ENCODE data around the gene CA7.

Gene CA7

DNA sequence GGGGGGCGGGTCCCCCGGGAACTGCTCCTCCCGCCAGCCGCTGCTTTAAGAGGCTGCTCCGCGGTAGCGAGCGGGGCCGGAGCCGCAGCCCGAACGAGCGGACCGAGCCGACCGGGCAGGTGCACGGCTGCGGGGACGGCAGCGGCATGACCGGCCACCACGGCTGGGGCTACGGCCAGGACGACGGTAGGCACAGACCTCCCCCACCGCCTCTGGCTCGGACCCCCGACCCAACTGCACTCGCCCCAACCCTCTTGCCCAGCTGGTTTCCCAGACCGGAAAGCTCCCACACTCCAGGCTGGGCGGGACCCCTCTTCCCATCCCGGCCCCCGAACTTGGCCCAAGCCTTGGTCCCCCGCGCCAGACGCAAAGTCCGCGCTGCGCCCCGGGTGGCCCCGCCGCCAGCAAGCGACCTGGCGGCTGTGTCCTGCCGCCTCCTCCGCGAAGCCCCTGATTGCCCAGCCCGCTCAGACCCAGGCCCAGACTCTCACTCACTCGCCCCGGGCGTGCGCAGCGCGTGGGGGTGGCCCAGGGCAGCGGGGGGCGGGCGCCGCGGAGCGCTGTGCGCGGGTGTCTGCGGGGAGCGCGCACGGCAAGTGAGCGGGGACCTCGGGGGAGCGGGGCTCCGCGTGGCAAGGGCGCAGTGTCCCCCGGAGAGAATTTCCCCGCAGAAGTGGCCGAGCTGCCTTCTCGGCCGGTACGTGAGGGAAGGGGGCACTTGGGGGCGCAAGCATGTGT lies at the start of gene CA7:
Gene CA7 (plus strand): TSS at position 73 of the 738 bp plus-strand sequence. CDS start 74 bp downstream, at position 147.
- Mint-ChIP-seq H3K27me3 (ENCODE audit: low read depth) (peaks cover 40% of the 10 kb centered on the region), H3K36me3 (ENCODE audit: low read depth) (no peaks in the 10 kb centered on the region), H3K4me1 (ENCODE audit: low read depth) (peaks cover 17% of the 10 kb centered on the region), H3K27ac (no peak within 1 kb of the TSS), H3K9me3 (no peaks in the 10 kb centered on the region), H3K4me3 (peak within 1 kb of the TSS; percentile 72)
- DNase-seq (ENCODE audit: low spot score), result no peak

DNA sequence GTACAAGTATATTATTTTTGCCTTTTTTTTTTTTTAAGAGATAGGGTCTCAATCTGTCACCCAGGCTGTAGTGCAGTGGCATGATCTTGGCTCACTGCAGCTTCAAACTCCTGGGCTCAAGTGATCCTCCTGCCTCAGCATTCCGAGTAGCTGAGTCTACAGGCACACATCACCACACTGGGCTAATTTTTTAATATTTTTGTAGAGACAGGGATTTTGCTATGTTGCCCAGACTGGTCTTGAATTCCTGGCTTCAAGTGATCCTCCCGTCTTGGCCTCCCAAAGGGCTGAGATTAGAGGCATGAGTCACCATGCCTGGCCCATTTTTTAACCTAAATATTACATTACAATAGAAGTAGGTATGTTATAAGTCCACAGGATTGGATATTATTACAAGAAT lies 46.1 kb upstream of the CA7 start:
- Mint-ChIP-seq H3K4me1 (ENCODE audit: low read depth) (no peaks in the 10 kb centered on the region), H3K4me3 (no peak overlapping the region), H3K27ac (no peak overlapping the region), H3K36me3 (ENCODE audit: low read depth) (no peaks in the 10 kb centered on the region), H3K9me3 (no peaks in the 10 kb centered on the region), H3K27me3 (ENCODE audit: low read depth) (no peaks in the 10 kb centered on the region)
- no peak for DNase-seq (ENCODE audit: low spot score)

GRCh38 chr16:66800856-66801255 lies 43.4 kb upstream of the CA7 start:
- DNase-seq (ENCODE audit: low spot score), result no peak
- H3K9me3 Mint-ChIP-seq, result no peaks in the 10 kb centered on the region
- no peaks in the 10 kb centered on the region for H3K4me1 Mint-ChIP-seq (ENCODE audit: low read depth)
- peaks cover 18% of the 10 kb centered on the region for H3K36me3 Mint-ChIP-seq (ENCODE audit: low read depth)
- no peaks in the 10 kb centered on the region for H3K27me3 Mint-ChIP-seq (ENCODE audit: low read depth)
- H3K4me3 Mint-ChIP-seq, result no peak overlapping the region
- H3K27ac Mint-ChIP-seq, result no peak overlapping the region

DNA sequence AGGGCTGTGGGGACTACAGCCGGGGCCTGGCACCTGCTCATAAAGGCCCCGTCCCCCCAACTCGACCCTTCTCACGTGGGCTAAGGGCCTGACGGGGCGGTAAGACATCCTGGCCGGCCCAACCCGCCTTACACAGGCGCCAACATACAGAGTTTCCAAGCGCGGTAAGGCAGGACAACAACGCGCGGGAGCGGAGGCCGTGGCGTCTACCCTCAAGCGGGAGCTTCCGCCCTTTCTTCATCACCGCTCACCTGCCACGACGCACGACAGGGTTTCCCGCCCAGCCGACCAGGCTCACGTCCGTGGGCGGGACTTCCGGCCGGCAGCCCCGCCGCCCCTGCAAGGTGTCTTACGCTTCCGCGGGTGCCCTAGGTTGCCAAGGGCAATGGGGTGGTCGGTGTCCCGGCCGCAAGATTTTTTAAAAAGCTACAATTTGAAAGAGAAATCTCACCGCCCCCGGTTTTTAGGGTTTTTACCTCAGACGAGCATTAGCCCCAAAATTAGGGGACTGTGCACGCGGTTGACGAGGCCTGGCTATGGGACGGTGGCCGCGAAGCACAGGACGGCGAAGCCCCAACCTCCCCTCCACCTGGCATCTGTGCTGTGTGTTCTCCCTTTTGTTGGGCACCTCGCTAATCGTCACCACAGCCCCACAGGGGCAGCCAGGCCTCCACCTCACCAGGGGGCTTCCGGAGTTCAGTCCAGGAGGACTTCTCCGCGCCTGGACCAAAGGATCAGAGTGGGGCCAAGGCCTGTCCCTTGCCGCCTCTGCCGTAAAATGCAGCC lies 42.7 kb upstream of the CA7 start, which contains the start of gene TERB1:
Gene TERB1 (minus strand): TSS at position 265 of the 786 bp plus-strand sequence. CDS start 4,786 bp downstream, outside the sequence.
- no peaks in the 10 kb centered on the region for H3K27me3 Mint-ChIP-seq (ENCODE audit: low read depth)
- no peak within 1 kb of the TSS for H3K27ac Mint-ChIP-seq

DNA sequence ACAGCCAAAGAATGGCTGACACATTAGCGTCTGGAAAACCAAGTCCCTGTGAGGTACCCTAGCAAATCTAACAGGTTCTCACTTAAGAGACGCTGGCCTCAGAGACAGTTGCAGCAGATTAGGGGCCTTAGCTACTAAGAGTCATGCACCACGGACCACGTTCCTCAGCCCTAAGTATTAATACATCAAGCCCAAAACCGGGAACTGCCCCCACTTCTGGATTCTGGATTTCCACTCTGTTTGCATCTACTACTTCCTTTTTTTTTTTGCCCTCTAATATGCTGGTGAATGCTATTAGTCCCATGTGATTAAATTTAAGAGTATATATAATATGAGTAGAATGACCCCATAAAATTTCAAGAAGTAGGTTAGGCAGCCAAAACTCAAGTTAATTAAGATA lies 42.1 kb upstream of the CA7 start:
- no peaks in the 10 kb centered on the region for H3K27me3 Mint-ChIP-seq (ENCODE audit: low read depth)
- H3K4me3 Mint-ChIP-seq, result no peak overlapping the region
- H3K27ac Mint-ChIP-seq, result no peak overlapping the region
- no peak for DNase-seq (ENCODE audit: low spot score)
- H3K4me1 Mint-ChIP-seq (ENCODE audit: low read depth), result no peaks in the 10 kb centered on the region
- H3K36me3 Mint-ChIP-seq (ENCODE audit: low read depth), result peaks cover 25% of the 10 kb centered on the region
- no peaks in the 10 kb centered on the region for H3K9me3 Mint-ChIP-seq

More for the DNA sequence above, 42.7 kb upstream of the CA7 start, which contains the start of gene TERB1:
- no peak for DNase-seq (ENCODE audit: low spot score)
- peaks cover 19% of the 10 kb centered on the region for H3K36me3 Mint-ChIP-seq (ENCODE audit: low read depth)
- no peak within 1 kb of the TSS for H3K4me3 Mint-ChIP-seq
- no peaks in the 10 kb centered on the region for H3K4me1 Mint-ChIP-seq (ENCODE audit: low read depth)
- H3K9me3 Mint-ChIP-seq, result no peaks in the 10 kb centered on the region

DNA sequence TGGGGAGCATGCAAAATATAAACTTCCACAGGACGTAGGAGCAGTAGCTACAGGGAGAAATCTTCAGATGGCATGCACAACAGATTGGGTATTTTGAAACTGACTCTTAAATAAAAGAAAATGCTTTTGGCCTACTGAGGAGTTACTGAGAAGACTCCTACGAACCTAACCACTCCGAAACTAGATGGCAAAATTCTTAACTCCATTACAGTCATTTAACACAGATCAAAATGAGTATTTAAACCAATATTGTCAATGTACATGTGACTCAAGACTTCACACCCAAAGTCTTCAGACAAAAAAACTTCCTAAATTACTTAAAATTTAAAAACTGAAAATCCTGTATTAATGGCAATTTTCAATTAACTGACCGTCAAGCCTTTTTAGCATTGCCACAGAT lies 34.4 kb upstream of the CA7 start:
- Mint-ChIP-seq H3K36me3 (ENCODE audit: low read depth) (peaks cover 58% of the 10 kb centered on the region), H3K9me3 (no peaks in the 10 kb centered on the region), H3K27ac (no peak overlapping the region)

GRCh38 chr16:66810391-66810790 lies 33.8 kb upstream of the CA7 start:
- Mint-ChIP-seq H3K4me3 (no peak overlapping the region), H3K4me1 (ENCODE audit: low read depth) (no peaks in the 10 kb centered on the region), H3K27me3 (ENCODE audit: low read depth) (no peaks in the 10 kb centered on the region), H3K36me3 (ENCODE audit: low read depth) (peaks cover 58% of the 10 kb centered on the region), H3K9me3 (no peaks in the 10 kb centered on the region), H3K27ac (no peak overlapping the region)
- no peak for DNase-seq (ENCODE audit: low spot score)

More for the DNA sequence above, 34.4 kb upstream of the CA7 start:
- Mint-ChIP-seq H3K4me3 (no peak overlapping the region), H3K4me1 (ENCODE audit: low read depth) (no peaks in the 10 kb centered on the region), H3K27me3 (ENCODE audit: low read depth) (no peaks in the 10 kb centered on the region)
- no peak for DNase-seq (ENCODE audit: low spot score)

DNA sequence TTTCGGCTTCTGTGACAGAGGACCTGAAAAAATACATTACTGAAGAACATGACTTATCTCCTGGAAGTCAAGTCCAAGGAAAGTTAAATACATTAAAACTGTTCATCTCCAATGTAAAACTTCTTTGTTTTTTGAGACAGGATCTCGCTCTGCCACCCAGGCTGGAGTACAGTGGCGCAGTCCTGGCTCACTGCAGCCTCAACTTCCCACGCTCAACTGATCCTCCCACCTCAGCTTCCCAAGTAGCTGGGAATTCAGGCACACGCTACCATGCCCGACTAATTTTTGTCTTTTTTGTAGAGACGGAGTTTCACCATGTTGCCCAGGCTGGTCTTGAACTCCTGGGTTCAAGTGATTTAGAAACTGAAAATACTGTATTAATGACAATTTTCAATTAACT lies 33.2 kb upstream of the CA7 start:
- Mint-ChIP-seq H3K4me1 (ENCODE audit: low read depth) (no peaks in the 10 kb centered on the region), H3K27ac (no peak overlapping the region), H3K4me3 (no peak overlapping the region), H3K9me3 (no peaks in the 10 kb centered on the region), H3K36me3 (ENCODE audit: low read depth) (peaks cover 60% of the 10 kb centered on the region), H3K27me3 (ENCODE audit: low read depth) (no peaks in the 10 kb centered on the region)
- no peak for DNase-seq (ENCODE audit: low spot score)

GRCh38 chr16:66814734-66815133 lies 29.5 kb upstream of the CA7 start:
- H3K27ac Mint-ChIP-seq, result no peak overlapping the region
- no peaks in the 10 kb centered on the region for H3K4me1 Mint-ChIP-seq (ENCODE audit: low read depth)
- no peak overlapping the region for H3K4me3 Mint-ChIP-seq
- H3K27me3 Mint-ChIP-seq (ENCODE audit: low read depth), result no peaks in the 10 kb centered on the region
- peaks cover 63% of the 10 kb centered on the region for H3K36me3 Mint-ChIP-seq (ENCODE audit: low read depth)
- no peaks in the 10 kb centered on the region for H3K9me3 Mint-ChIP-seq
- no peak for DNase-seq (ENCODE audit: low spot score)

- Mint-ChIP-seq H3K4me3 (no peak overlapping the region), H3K27me3 (ENCODE audit: low read depth) (no peaks in the 10 kb centered on the region), H3K27ac (no peak overlapping the region), H3K4me1 (ENCODE audit: low read depth) (peaks cover 20% of the 10 kb centered on the region), H3K9me3 (no peaks in the 10 kb centered on the region), H3K36me3 (ENCODE audit: low read depth) (peaks cover 43% of the 10 kb centered on the region)
- no peak for DNase-seq (ENCODE audit: low spot score)
Measured at GRCh38 chr16:66824006-66824405, 20.2 kb upstream of the CA7 start.

- H3K27me3 Mint-ChIP-seq (ENCODE audit: low read depth), result no peaks in the 10 kb centered on the region
- H3K9me3 Mint-ChIP-seq, result no peaks in the 10 kb centered on the region
- peaks cover 27% of the 10 kb centered on the region for H3K4me1 Mint-ChIP-seq (ENCODE audit: low read depth)
- H3K4me3 Mint-ChIP-seq, result peak within 1 kb of the TSS; percentile 81
- peak; percentile 93 for DNase-seq (ENCODE audit: low spot score)
- H3K36me3 Mint-ChIP-seq (ENCODE audit: low read depth), result peaks cover 15% of the 10 kb centered on the region
- peak within 1 kb of the TSS; percentile 79 for H3K27ac Mint-ChIP-seq
Measured at GRCh38 chr16:66830422-66831404, 13.5 kb upstream of the CA7 start, which contains the start of gene NAE1. TSS of gene NAE1 (minus strand) at chr16:66830976. CDS start at chr16:66830899, 77 bp downstream.

DNA sequence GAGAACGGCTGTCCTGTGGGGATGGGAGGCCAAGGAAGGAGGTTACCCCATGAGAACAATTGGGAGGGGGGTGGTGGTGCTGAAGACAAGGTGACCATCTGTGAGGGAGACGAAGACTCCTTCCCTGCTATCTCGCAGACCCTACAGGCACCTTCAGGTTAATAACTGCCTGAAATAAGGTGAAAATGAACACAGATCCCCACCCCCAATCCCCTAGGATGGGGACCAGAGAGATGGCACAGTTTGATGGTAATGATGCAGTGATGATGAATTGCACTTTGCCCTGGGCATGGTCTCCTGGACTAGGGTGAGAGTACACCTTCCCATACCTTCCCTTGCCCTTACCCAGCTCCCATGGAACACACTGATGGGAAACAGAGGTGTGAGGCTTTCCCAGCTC lies 12.0 kb upstream of the CA7 start:
- Mint-ChIP-seq H3K9me3 (no peaks in the 10 kb centered on the region), H3K27ac (no peak overlapping the region), H3K36me3 (ENCODE audit: low read depth) (peaks cover 5% of the 10 kb centered on the region), H3K4me3 (no peak overlapping the region), H3K27me3 (ENCODE audit: low read depth) (no peaks in the 10 kb centered on the region), H3K4me1 (ENCODE audit: low read depth) (peaks cover 21% of the 10 kb centered on the region)
- no peak for DNase-seq (ENCODE audit: low spot score)

DNA sequence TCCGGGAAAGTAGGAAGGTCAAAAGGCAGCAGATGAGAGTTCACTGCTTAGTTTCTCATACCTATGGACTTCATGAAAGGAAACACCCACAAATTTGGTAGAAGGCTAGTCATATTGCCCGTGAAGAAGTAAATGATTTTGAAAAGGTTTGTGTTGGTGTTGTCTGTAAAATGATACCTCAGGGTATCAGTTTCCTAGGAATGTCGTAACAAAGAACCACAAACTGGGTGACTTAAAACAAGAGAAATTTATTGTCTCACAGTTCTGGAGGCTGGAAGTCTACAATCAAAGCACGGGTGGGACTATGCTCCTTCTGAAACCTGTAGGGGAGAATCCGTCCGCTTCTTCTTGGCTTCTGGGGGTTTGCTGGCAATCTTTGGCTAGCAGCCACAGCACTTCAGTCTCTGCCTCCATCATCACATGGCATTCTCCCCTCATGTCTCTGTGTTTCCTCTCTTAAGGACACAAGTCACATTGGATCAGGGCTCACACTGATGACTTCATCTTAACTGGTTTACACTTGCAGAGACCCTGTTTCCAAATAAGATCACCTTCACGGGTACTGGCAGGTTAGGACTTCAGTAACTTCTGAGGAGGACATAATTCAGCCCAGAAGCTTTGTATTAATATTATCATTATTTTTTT lies 11.4 kb upstream of the CA7 start:
- Mint-ChIP-seq H3K4me3 (no peak overlapping the region), H3K36me3 (ENCODE audit: low read depth) (peaks cover 3% of the 10 kb centered on the region), H3K27ac (no peak overlapping the region), H3K9me3 (no peaks in the 10 kb centered on the region), H3K27me3 (ENCODE audit: low read depth) (peaks cover 3% of the 10 kb centered on the region), H3K4me1 (ENCODE audit: low read depth) (peaks cover 19% of the 10 kb centered on the region)
- no peak for DNase-seq (ENCODE audit: low spot score)

All from T-helper 2 cell treated with Interferon-gamma antibody and Interleukin-4, amounts not matched to agents 5 μg/mL and 100 μg/mL, for 36 hours (primary cell).